Measurements from ENCODE around the gene RBM8A. TPM values are rescaled to one million over a fixed set of nuclear protein-coding genes. Genes with fewer than 3 reads are reported as not detected.

The RBM8A gene
- polyA plus RNA-seq, 4 donors, result 191 to 214 (median 201) TPM

DNA sequence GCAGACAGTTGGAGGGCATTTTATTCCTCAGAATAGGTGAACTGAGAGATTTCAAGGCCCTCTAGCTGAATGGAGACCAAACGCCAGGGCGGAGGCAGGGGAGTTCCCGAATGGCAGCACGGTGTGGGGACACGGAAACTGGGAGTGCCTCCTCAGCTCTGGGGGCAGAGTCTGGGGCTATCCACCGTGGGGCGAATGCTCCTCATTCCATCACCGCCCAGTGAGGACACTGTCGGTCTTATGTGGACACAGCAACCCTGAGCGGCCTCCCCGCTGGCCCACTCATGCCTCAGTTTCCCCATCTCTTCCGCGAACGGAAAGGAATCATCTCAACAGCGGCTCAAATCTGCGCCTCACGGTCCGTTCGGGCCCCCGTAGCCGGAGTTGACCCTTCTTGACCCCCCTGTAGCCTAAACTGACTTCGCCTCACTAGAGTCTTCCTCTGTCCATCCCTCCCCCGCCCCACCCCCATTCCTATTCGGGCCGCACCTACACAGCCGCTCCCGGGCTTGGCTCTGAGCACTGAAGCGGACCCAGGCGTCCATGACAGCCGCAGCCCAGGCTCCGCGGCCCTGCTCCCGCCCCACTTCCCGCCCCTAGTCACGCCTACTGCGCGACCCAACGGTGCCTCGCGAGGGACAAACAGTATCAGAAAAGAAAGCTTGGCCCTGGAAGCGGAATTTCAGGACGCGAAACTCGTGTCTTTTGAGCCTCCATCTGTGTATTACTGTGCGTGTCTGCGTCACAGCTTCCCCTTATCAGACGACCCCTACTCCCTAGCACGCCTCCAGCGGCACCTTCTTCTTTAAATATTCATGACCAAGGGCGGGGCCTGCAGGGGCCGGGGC is 8.9 kb downstream of the RBM8A start, which contains the start of gene PEX11B:
Gene PEX11B, minus strand, starts transcription at position 574 of the 848 bp plus-strand sequence. Its CDS starts 29 bp downstream, at position 545.
- peak; percentile 84 to 87 (median 86) for DNase-seq (ENCODE audit: low read depth in 4 of 4, low spot score in 3 of 4)

DNA sequence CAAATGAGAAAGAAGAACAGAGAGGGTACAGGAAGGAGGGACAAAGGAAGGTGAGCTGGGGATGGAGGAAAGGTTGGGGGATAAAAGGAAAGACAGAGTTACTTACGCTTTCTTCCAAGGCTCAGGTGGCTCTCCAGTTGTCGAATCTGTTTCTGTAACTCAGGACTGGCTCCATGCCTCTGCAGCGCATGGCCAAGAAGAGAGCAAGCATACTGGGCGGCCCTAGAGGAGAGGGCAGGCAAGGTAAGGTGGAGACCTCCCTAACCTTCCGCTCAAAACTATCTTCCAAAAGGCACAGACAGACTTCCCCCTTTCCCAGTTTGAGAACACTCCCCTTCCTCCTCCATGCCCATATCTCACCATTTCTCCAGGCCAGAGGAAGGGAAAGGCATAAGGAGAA is 9.7 kb downstream of the RBM8A start:
- DNase-seq (ENCODE audit: low read depth in 4 of 4, low spot score in 3 of 4), result no peak

DNA sequence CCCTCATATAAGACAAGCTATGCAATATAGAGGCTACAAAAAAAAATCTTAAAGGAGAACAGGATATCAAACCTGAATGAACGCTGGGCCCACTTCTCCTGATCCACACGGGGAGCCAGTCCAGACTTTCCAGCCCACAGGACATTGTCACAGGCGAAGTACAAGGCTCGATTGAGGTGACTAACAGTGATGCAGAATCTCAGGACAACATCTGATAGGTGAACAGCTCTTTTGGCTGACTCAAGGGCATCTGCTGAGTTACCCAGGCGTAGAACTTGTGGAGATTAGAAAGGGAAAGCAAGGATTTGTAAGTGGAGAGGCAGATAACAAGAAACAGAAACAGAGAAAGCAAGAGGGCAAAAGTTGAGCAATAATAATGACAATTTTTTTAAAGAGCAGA is 10.5 kb downstream of the RBM8A start:
- no peak for DNase-seq (ENCODE audit: low read depth in 4 of 4, low spot score in 3 of 4)

DNA sequence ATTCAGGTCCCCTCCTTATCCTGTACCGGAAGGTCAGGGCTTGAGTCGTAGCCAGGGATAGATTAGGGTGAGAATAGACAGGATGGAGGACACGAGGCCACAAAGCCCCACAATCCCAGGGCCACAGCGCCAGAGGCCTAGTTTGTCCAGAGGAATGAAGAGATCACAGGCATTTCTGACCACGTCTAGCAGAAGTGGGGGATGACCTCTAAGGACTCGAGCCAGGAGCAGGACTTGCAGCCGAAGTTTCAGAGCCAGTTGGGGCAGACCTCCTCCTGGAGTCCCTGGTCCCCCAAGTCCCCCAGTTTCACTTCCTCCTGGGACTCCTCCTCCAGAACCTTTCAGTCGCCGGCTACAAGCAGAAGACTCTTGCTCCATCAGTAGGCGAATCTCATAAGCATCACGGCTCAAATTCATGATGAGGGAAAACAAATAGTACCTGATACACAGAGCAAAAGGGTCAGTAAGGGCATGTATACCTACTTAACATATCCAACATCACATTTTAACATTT is 15.1 kb downstream of the RBM8A start:
- no peak for DNase-seq (ENCODE audit: low read depth in 4 of 4, low spot score in 3 of 4)

DNA sequence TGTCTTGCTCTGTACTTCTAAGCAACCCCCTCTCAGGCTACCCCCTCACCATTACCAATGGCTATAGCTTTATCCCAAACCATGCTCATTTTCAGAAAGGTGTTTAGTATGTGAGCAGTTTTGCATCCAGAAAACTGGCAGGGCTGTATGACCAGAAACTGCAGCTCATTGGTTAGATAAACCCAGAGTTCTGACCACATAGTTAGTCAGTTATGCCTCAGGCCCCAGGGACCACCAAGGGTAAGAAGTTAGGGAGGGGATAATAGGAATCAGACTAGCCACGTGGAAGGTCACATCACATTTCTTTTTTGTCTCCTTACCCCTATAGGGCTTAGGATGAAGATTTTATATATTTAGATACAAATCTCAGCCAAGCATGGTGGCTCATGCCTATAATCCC is 18.6 kb downstream of the RBM8A start:
- no peak for DNase-seq (ENCODE audit: low read depth in 4 of 4, low spot score in 3 of 4)

DNA sequence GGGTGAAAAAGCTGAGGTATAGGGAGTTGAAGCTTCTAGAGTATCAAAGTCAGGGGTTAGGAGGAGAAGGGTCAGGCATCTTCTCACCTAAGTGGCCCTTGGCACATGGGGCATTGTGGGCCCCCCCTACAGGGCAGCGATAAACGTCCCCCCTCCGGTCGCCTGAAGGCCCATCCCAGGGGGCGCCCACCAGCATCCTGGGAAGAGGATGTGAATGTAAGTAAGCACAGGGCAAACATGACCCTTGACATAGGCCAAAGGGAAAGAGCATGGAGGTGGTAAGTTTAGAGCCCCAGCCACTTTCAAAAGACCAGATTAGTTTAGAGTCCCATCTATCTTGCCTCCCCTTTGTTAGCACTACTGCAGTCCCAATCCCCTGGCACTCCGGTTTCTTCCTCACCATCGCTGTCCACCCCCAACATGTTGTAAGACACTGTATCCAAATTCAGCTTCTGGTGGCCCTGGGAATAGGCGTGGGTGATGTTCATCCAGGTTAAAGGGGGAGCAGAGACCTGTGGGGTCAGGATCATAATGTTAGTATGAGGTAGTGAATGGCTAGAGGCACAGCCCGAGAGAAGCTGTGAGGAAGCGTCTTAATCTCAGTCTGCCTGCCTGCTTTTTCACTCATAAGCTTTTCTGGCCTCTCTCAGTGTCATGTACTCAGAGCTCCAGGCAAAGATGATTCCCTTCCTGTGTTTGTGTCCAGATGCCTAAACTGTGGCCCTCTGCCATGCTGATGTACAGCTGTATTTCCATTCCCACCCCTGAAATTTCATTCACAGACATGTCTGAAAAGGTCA is 20.1 kb downstream of the RBM8A start:
- no peak for DNase-seq (ENCODE audit: low read depth in 4 of 4, low spot score in 3 of 4)

DNA sequence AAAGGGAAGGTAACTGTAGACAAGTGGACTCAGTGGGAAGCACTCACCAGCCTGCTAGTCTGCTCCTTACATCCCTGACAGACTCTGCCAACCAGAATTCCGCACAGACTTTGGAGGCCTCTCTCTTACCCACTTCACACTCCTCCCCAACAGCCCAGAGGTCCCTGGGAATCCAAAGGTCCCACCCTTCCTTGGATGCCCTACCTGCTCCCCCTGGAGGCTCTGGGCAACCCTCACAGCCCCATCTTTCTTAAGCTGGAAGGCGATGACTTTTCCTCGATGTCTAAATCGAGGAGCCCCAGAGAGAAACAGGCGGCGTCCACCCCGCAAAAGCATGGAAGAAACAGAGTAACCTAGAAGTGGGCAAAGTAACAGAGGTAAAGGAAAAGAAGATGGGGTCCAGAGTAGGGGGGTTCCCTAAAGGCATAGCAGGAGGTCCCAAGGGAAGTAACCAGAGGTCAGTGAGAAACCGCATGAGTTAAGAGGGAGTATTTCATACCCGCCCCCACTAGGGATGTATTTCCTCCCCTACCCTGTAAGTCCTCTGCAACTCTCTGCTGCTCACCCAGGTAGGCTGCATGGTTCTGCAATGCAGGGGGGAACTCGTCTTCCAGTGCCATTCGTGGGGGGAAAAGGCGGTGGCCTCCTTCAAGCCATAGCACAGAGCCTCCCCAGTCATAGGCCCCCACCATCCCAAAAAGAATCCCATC is 25.8 kb downstream of the RBM8A start:
- no peak for DNase-seq (ENCODE audit: low read depth in 4 of 4, low spot score in 3 of 4)

DNA sequence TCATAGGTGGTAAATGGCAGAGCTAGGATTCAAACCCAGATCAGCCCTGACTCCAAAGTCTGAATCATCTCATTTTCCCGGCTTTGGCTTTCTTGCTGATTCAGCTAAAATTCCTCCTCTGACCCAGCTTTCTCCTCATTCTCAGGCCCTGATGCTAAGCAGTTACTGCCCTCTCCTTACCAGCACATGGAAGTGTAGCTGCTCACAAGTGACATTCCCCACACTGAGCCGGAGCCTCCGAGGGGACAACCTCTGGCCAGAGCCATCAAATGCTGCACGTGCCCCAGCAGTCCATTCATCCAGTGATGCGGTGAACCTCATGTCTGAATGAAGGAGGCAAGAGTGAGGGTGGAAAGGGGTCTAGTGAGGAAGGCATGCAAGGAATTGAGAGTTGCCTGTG is 28.5 kb downstream of the RBM8A start:
- DNase-seq (ENCODE audit: low read depth in 4 of 4, low spot score in 3 of 4), result no peak

DNA sequence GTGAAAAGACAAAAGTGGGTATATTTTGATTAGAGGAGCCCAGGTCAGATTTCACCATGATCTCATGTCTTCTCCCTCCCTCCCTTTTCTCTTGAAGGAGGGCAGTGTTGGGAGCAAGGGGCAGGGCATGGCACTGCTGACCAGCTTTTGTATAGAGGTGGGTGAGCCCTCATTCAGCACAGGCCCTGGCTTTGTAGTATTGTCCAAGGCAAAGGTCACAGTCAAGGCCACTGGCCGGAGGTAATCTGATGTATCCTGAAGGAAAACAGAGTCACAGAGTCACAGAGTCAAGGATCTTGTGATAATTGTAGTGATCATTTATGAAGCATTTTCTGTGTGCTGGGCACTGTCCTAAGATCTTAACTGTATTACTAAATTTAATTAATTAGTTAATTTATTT is 29.3 kb downstream of the RBM8A start:
- no peak for DNase-seq (ENCODE audit: low read depth in 4 of 4, low spot score in 3 of 4)

DNA sequence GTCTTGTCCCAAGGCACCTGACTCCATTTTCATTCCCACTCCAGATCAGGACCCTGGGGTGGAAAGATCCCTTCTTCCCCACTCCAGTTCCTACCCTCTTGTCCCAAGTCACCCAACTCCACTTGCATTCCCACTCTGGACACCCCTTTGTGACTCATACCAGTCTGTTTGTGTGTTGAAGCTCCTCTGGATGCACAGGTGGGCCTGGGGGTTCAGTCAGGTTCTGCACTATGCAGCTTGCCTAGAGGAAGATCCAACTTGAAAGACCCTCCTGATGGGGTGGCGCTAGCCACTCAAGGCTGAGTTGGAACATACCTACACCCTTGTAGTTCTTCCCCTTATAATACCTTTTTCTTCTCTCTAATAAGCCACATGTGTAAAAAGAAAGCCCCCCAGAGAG is 31.8 kb downstream of the RBM8A start:
- DNase-seq (ENCODE audit: low read depth in 4 of 4, low spot score in 3 of 4), result no peak

DNA sequence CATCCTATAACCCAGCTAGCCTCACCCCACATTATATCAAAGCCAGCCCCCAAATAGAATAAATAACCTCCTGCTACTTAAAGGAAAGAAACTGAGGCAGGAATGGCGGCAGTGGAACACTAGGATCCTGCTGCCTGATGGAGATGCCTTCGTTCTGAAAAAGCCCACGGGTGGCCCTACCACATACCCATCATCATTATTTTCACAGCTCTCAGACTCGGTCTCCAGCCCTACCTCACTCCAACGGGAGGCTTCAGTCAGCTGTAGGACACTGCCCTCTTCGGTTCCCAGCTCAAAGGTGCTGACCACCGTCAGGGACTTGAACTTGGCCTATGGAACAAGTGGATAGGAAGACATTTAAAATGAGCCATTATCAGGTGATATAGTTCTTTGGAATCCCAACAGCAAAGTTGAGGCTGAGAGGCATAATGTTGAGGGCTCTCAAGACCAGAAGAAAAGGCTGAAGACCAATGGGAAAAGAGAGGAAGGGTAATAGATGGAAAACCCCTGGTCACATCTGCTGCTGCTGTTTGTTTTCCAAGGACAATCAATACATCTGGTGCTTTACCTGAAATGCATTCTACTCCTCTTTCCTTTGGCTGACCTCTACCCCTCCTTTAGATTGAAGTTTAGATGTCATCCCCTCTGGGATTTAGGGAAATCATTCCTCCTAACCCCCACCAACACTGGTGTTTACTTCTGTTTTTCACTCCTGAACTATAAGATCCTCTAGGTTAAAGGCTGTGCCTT is 33.8 kb downstream of the RBM8A start:
- DNase-seq (ENCODE audit: low read depth in 4 of 4, low spot score in 3 of 4), result no peak

DNA sequence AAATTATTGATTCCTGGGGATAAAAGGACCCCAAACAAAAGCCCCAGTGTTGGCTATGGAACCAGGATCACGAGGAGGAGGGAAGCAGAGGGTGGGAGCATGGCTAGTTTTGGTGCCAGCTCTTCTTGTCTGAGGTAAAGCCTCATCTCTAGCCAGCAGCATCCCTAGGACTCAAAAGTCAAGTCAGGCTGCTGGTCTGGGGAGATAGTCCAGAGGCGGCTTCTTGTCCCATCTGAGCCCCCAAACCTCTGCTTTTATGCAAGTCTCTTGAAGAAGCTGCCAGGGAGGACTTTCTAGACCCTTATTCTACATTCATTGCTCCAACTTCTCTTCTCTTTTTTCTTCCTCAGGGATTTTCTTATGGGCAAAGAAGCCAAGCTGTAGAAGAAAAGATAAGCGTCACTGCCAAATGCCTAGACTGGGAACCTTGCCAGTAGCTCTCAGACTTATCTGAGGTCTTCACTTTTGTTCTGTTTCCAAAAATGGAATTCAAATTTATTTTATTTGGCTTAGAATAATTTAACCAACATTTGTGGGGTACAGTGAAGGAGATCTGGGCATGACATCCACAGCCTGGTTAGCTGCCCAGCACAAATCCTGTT is 34.7 kb downstream of the RBM8A start:
- DNase-seq (ENCODE audit: low read depth in 4 of 4, low spot score in 3 of 4), result no peak

DNA sequence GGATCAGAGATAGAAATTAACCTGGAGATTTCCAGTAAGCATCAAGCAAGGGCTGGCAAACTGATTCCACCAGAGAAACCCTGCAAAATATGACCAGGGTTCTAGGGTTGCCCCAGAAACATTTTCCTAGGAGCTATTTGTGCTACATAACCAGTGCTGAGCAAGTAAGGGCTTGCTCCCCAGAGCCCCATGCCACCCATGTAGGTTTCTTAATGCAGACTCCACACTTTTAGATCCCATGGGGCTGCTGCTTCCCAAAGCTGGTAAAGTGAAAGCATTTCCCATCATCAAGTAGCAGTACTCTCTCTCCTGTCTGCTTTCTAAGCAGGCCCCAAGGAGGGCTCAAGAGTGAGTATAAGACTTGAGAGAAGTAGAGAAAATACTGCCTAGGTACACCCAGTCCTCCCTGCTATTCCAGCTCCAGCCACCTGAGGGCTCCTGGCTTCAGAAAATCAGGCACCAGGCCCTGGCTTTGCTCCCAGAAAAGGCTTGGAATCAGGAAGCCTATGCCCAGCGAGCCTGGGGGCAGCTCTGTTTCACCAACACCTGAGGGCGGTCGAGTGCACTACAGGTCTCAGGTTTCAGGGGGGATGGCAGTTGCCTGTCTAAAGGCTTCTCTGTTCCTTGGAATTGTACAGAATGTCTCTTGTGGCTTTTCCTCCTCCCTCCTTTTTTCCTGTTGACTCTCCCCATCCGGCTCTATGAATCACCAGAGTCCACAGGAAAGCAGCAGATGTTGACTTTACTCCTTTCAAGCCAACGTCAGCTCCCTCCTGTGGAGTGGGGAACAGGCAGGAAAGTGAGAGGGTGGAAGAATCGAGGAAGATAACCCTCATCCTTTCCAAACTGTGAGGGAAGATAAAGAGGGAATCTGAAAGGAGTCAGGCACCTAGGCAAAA is 35.4 kb downstream of the RBM8A start:
- DNase-seq (ENCODE audit: low read depth in 4 of 4, low spot score in 3 of 4), result peak; percentile 84 to 93 (median 90)

DNA sequence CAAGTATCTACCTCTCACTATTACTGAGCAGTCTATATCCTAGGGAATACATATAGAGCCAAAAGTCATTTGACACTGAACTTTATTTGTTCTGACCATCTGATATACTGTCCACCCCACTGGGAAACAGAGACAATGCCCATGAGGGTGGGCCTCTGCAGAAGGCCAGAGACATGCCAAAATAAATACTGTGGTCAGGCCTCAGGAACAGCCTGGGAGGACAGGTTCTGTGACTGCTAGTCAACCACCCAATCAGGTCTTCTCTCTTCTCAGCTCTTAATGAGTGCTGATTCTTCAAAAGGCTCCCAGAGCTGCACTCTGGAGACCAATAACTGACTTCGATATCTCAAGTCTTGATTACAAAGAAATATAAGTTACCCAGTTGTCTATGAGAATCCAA is 36.1 kb downstream of the RBM8A start:
- no peak for DNase-seq (ENCODE audit: low read depth in 4 of 4, low spot score in 3 of 4)

DNA sequence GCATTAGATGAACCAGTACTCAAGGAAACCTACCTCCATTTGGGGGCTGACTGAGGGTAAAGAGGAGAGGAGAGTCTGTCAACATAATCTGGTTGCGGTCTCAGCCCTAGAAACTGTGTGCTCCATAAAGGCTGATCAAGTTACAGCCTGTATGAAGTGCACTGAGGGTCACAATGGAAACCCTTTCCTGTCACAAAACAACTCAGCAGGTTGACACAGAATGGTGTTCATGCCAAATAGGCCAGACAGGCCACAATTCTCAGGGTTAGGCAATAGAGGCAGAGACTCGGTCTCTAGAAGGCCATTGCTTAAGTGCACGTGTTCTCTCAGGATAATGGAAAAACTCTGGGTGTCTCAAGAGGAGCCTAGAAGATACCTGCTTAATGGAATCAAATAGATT is 37.6 kb downstream of the RBM8A start:
- no peak for DNase-seq (ENCODE audit: low read depth in 4 of 4, low spot score in 3 of 4)

DNA sequence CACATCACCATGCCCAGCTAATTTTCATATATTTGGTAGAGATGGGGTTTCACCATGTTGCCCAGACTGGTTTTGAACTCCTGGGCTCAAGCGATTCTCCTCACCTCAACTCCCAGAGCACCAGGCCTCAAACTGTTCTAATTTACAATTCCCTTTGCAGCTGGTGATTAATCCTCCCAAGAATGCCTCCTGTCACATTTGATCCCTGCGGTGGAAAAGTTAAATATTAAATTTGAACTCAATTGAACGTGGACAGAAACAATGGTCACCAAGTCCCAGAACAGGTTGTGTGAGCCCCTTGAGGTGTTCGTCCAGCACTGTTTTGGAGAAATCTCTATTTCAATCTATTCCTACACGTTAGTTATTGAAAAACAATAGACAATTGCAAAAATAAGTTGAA is 39.7 kb downstream of the RBM8A start:
- DNase-seq (ENCODE audit: low read depth in 4 of 4, low spot score in 3 of 4), result no peak

DNA sequence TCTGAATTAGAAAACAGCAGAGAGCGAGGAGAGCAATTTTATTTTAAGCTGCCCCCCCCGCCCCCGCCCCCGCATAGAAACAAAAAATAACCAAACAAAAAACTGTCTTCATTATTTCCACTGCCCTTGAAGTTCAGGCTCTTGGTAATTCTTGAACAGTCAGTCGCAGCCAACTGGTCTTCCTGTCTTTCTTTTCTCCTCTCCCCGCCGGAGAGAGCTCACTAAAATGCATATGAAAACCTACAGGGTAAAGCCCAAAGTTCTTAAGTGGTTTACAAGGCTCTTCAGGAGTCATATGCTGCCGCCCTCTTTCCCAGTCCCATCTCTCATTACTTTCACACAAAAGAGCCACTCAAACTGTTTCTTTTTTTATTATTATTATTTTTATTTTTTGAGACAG is 40.5 kb downstream of the RBM8A start:
- DNase-seq (ENCODE audit: low read depth in 4 of 4, low spot score in 3 of 4), result no peak

DNA sequence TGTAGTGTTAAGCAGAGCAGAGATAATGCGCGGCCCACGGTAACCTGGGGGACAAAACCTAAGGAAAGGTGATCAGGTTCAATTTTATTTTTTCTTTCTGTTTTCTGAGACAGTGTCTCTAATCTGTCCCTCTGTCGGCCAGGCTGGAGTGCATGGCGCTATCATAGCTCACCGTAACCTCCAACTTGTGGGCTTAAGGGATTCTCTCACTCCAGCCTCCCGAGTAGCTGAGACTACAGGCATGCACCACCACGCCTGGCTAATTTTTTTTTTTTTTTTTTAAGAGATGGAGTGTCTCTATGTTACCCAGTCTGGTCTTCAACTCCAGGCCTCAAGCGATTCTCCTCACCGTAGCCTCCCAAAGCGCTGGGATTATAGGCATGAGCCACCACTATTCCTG is 40.9 kb downstream of the RBM8A start:
- no peak for DNase-seq (ENCODE audit: low read depth in 4 of 4, low spot score in 3 of 4)

DNA sequence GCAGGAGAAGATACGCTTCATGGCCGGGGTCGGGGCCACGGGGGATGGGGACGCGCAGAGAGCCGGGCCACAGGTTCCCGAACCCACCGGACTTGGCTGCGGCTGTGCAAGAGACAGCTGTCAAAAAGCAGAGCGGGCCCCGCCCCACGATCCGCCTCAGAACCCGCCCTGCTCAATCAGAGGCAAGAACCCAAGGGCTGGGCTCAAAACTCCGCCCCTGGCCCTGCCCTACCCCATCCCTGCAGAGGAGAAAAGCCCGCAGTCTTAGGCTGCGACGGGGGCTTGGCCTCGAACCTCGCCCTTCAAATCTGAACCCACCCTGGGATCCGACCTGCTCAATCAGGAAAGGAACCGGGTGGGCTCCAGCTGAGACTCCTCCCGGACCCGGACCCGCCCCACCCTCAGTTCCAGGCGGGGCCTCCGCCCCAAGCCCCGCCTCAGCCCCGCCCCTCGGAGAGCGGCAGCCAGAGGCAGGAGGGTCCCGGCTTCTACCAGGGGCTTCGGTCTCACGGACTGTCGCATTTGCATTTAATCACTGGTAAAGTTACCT is 41.5 kb downstream of the RBM8A start, which contains the start of gene ANKRD35:
Gene ANKRD35, minus strand, starts transcription at position 129 of the 550 bp plus-strand sequence. Its CDS starts 108 bp downstream, at position 21.
- DNase-seq (ENCODE audit: low read depth in 4 of 4, low spot score in 3 of 4), result no peak

Data from right renal pelvis (tissue), 4 donors.